Mucosa of descending colon (tissue), 3 donors: ENCODE measurements around the gene CD81. TPM values are rescaled to one million over a fixed set of nuclear protein-coding genes. Genes with fewer than 3 reads are reported as not detected.

Experiments used
- ATAC-seq: fragments of 200-7000 bp; cut with Tn5 transposase; one replicate; pipeline ENCODE4 v1.9.1; 2020; ENCODE audit warnings: mild to moderate bottlenecking, moderate library complexity
- DNase-seq, 3 donors: peaks; one replicate each; pipeline ENCODE4 v3.0.0-alpha.2; 2020
- H3K36me3 ChIP-seq: fragments of 200-600 bp; one replicate; pipeline ENCODE4 v1.8.0; 2021; ENCODE audit warnings: low read depth, mild to moderate bottlenecking
- H3K4me1 ChIP-seq: fragments of 200-600 bp; one replicate; pipeline ENCODE4 v1.8.0; 2021; ENCODE audit warnings: low read depth, mild to moderate bottlenecking
- H3K4me3 ChIP-seq: fragments of 200-600 bp; one replicate; pipeline ENCODE4 v1.8.0; 2021; ENCODE audit warnings: mild to moderate bottlenecking
- H3K9me3 ChIP-seq: fragments of 200-600 bp; one replicate; pipeline ENCODE4 v1.8.0; 2021; ENCODE audit warnings: mild to moderate bottlenecking
- intact Hi-C, 2 donors: fragments of 100-400 bp; cut with DNase I in 1 of 2; cut with micrococcal nuclease in 1 of 2; formaldehyde crosslinking; loops; one replicate each; pipeline versions ENCODE4 v1.11.0 to v1.11.1; 2022; cut with DNase I, micrococcal nuclease
- long read RNA-seq, 2 donors: library from polyadenylated mRNA; unstranded; transcript quantifications; one replicate each; pipeline ENCODE4 v2.0.0, GENCODE V29; 2019 to 2021
- total RNA-seq, 3 donors: library from RNA; stranded (reverse); fragmentation: NEBNext Ultra II Directional in 2 of 3; extraction: Animal tissue kit (Norgen Biotek cat#: 25700) in 2 of 3; gene quantifications; one replicate each; pipeline versions ENCODE4 v1.2.1 to v1.2.4, GENCODE V29; 2021 to 2023
- TF ChIP-seq, protein P1 (sequence below): fragments of 200-600 bp; IDR thresholded peaks from one replicate; pipeline ENCODE4 v1.8.0; 2022; ENCODE audit warnings: antibody characterized with exemption, mild to moderate bottlenecking
- donor health status: DM: no; HTN: no; CAD: no; lungs with moderate emphysema.
- donor health status: DM: no; HTN: no; CAD: no.
- donor health status: DM: no; HTN: yes; CAD: no.

The CD81 gene
- 100 to 1,000 TPM in 2 of 3 donors, 10 to 100 TPM in 1; 98.7 to 551 (median 186) TPM for total RNA-seq
- long read RNA-seq, donor 1, transcript CD81-201 (8 exons, 1,520 nt), result major isoform, 346 of 397 reads
- long read RNA-seq, donor 1, transcript CD81-207 (6 exons, 890 nt), result minor isoform, 11 of 397 reads
- long read RNA-seq, donor 1, partial matches to known transcripts, result 6 of 397 reads
- long read RNA-seq, donor 1, other reads (novel, unspliced or antisense), result 32 of 397 reads
- long read RNA-seq, donor 2, partial matches to known transcripts, result 6 of 9 reads
- long read RNA-seq, donor 2, other reads (novel, unspliced or antisense), result 2 of 9 reads

GRCh38 chr11:2376751-2377451, at the start of gene CD81:
Gene CD81, plus strand, starts transcription at chr11:2377310. Its CDS starts 240 bp downstream, at chr11:2377550.
- intact Hi-C loops, result no loop called here
- H3K36me3 ChIP-seq, result no peaks in the 10 kb centered on the region
- TF ChIP-seq, protein P1, sequence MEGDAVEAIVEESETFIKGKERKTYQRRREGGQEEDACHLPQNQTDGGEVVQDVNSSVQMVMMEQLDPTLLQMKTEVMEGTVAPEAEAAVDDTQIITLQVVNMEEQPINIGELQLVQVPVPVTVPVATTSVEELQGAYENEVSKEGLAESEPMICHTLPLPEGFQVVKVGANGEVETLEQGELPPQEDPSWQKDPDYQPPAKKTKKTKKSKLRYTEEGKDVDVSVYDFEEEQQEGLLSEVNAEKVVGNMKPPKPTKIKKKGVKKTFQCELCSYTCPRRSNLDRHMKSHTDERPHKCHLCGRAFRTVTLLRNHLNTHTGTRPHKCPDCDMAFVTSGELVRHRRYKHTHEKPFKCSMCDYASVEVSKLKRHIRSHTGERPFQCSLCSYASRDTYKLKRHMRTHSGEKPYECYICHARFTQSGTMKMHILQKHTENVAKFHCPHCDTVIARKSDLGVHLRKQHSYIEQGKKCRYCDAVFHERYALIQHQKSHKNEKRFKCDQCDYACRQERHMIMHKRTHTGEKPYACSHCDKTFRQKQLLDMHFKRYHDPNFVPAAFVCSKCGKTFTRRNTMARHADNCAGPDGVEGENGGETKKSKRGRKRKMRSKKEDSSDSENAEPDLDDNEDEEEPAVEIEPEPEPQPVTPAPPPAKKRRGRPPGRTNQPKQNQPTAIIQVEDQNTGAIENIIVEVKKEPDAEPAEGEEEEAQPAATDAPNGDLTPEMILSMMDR, result no peak
- ATAC-seq (peak; percentile 80), DNase-seq (peak; percentile 52 to 79 (median 77))
- H3K4me3 ChIP-seq, result peak within 1 kb of the TSS; percentile 96
- no peaks in the 10 kb centered on the region for H3K9me3 ChIP-seq
- H3K4me1 ChIP-seq, result peaks cover 47% of the 10 kb centered on the region

- H3K36me3 ChIP-seq, result no peaks in the 10 kb centered on the region
- no peak for ATAC-seq
- intact Hi-C loops, result no loop called here
- no peaks in the 10 kb centered on the region for H3K4me1 ChIP-seq
- H3K9me3 ChIP-seq, result peaks cover 10% of the 10 kb centered on the region
- no peak for DNase-seq
- TF ChIP-seq, protein P1, result no peak
- H3K4me3 ChIP-seq, result no peak overlapping the region
Observed at GRCh38 chr11:2328021-2328420, 49.1 kb upstream of the CD81 start.

- Histone ChIP-seq H3K36me3 (no peaks in the 10 kb centered on the region), H3K9me3 (peaks cover 10% of the 10 kb centered on the region), H3K4me3 (no peak overlapping the region), H3K4me1 (no peaks in the 10 kb centered on the region)
- TF ChIP-seq, protein P1, result no peak
- no peak for ATAC-seq
- intact Hi-C loops, result no loop called here
- DNase-seq, result no peak
Observed at GRCh38 chr11:2328656-2329354, 48.3 kb upstream of the CD81 start.

DNA sequence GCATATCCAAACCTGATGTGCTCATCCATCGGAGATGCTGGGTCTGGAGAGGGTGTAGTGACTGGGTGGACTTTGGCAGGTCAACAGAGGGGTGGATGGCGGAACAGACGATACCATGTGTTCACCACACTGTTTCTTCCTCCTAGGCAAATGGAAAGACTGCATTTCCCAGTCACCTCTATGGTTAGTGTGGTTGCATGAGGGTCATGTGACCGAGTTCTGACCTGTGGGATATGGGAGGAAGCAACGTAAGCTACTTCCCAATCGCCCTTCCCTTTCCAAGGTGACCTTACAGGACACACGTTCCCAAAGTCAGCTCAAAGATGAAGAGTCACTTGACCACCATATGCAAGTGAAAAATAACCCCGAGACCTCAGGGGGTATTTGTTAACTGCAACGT, 47.6 kb upstream of the CD81 start:
- ATAC-seq, result no peak
- intact Hi-C loops, result no loop called here
- no peak for DNase-seq
- peaks cover 10% of the 10 kb centered on the region for H3K9me3 ChIP-seq
- no peak overlapping the region for H3K4me3 ChIP-seq
- H3K4me1 ChIP-seq, result no peaks in the 10 kb centered on the region
- TF ChIP-seq, protein P1, result no peak
- H3K36me3 ChIP-seq, result no peaks in the 10 kb centered on the region

DNA sequence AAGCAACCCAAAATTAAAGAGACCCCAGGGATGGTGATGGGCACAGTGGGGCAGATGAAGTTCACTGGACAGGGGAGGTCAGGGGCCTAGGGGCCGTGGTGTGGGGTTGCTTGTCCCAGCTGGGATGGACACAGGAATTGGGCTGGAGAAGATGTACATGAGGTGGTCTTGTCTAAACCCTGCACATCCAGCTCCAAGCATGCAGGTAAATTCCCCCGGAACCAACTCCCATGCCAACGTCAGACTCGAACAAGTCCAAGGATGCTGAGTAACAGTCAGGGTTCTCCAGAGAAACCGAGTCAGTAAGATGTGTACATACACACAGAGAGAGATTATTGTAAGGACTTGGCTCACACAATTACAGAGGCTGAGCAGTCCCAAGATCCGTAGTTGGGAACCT, 46.4 kb upstream of the CD81 start:
- no peak overlapping the region for H3K4me3 ChIP-seq
- intact Hi-C loops, result no loop called here
- H3K36me3 ChIP-seq, result no peaks in the 10 kb centered on the region
- no peaks in the 10 kb centered on the region for H3K4me1 ChIP-seq
- no peak for ATAC-seq
- H3K9me3 ChIP-seq, result peaks cover 10% of the 10 kb centered on the region
- TF ChIP-seq, protein P1, result no peak
- no peak for DNase-seq
